HG03108 (cell line): ENCODE data around the gene YY1AP1.
"Not testable (repeated sequence)": the region's sequence is repeated elsewhere in the genome, so short reads cannot be mapped to it uniquely, and the experiment has no call there.

Experiments
- ATAC-seq: cut with Tn5 transposase; IDR thresholded peaks from one replicate; pipeline ENCODE4 v1.9.1; 2021; ENCODE audit warnings: moderate library complexity; ENCODE audit not compliant: unreplicated experiment

The YY1AP1 gene

DNA sequence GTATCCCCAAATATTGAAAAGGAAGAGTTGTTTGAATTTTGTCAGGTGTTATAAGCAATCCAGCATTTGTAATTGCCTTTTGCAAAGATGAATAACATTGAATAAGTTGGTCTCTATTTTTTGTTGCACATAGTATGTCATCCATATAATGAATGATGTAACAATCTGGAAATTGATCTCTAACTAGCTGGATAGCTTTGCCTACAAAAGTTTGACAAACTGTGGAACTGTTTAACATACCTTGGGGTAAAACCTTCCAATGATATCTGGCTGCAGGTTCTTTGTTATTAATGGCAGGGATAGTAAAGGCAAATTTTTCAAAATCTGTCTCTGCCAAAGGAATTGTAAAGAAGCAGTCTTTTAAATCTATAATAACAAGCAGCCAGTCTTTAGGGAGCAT is 8.0 kb upstream of the YY1AP1 start:
- no peak for ATAC-seq

DNA sequence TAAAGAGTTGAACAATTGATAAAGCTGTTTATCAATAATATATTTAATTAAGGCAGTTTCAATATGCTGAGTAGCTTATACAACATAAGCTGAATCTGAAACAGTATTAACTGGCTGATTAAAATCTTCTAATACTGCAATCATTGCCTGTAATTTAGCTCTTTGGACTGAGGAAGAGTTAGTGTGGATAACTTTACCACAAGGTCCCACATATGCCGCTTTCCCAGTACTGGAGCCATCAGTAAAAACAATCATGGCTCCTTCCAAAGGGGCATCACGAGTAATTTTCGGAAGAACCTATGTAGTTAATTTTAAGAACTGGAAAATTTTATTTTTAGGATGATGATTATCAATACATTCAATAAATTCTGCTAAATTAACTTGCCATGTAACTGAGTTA is 7.0 kb upstream of the YY1AP1 start:
- ATAC-seq, result no peak

DNA sequence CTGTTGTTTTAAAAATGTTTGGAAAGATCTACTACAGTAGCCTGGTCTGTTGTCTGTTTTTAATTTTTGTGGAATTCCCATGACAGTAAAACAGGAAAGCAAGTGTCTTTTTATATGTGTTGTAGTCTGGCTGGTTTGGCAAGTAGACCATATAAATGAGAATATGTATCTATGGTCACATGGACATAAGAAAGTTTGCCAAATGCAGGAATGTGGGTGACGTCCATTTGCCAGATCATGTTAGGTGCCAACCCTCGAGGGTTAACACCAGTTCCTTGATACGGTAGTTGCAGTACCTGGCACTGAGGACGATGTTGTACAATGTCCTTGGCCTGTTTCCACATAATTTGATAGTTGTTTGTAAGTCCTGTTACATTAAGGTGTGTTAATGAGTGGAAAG is 6.5 kb upstream of the YY1AP1 start:
- ATAC-seq, result no peak

DNA sequence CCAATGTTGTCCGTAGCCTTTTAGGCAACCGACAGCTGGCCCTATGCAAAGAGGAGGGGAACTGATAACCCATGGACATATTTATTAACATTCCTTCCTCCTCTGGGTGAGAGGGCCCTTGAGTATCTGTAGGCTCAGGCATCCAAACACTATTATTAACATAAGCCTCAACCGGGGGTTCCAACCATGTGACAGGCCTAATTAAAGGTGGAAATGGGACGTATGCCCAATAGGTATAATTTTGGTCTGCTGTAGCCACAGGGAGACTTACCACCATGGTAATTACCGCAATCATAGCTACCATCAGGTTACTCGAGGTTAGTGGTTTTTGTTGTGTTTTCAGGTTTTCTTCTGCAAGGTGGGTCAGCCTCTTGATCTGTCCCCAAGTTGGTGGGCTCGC is 5.6 kb upstream of the YY1AP1 start:
- ATAC-seq, result no peak

DNA sequence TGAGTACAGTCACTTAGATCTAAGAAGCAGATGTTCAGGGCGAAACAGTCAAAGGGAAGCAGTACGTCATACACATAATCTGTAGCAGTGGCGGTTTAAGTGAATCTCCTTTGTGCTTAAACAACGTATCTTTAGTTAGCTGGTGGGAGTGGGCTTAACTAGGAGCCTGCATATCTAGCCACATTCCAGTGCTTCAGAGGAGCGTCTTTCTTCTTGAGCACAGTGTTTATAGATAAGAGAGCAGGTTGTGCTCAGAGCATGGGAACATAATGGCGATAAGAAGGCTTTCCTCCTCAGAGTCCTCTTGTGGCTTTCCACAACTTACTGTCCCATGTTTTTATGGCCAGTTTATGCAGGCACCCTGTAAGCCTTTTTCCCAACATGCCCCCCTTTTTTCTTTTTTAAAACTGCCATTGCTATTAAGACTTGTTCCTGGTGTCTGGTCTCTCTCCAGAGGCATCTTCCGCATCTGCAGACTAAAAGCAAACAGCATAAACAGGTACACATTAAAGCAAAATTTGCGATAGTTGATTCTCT is 3.5 kb upstream of the YY1AP1 start:
- no peak for ATAC-seq

DNA sequence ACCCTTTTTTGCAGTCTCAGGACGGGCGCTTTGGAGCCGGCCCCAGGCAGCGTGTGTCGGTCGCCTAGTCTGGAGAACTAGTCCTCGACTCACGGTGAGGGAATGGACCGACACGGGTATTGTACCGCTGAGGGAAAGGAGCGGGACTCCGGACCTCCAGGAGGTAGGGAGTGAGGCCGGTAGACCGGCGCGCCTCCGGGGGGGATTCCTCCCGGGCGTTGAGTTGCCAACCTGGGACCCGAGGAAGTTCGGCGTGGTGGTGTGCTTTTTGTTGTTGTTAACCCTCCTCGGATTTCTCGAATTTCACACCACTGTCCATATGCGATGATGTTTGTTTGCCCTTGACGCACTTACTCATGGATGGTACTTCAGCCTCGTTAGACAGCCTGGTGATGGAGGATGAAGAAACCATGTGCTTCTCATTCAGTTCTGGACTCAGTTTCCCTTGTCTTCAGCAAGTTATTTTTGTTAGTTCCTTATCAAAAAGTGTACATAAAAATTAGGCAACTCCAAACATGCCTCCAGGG is 570 bp upstream of the YY1AP1 start, which contains the start of gene DAP3:
TSS of gene DAP3 (plus strand) at position 11 of the 527 bp plus-strand sequence. CDS start 20,689 bp downstream, outside the sequence.
- ATAC-seq, result not testable (repeated sequence)

DNA sequence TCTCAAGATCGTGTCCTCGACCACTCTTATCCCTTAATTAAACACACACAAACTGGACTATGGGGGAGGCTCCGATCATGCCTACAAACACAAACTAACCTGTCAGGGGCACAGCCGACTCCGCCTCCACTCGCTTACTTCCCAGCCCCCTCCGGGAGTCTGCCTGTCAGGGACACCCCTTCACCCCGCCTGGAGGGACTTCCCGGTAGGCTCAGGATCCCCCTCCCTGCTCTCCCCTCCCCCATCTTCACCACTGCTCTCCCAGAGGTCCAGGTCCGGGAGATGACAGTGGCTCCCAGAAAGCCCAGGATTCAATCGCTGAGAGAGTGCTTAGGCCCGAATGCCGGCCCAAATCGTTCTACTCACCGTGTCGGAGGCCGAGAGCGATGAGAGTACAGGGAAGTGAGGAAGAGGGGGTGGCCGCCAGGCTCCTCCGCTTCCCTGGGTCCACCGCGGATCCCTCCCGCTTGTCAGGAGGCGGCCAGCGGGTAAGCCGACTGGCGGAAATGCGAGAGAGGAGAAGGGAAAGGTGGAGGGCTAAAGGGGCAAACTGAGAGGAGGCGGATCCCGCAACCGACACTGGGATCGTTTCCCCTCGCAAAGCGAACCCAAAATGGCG is 760 bp downstream of the YY1AP1 start:
- ATAC-seq, result peak; percentile 30

DNA sequence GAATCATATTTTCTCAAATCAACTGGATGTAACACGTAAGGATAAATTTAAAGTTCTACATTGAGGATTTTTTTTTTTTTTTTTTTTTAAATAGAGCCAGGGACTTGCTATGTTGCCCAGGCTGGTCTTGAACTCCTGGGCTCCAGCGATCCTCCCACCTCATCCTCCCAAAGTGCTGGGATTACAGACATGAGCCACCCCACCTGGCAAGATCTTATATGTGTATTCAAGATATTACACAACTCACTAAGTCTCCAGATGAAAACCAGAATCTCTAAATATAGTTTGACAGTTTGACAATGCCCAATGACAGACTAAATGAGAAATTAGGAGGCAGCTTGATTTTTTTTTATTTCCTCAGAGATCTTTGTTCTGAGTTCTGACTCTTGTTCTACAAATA is 6.8 kb downstream of the YY1AP1 start:
- no peak for ATAC-seq

DNA sequence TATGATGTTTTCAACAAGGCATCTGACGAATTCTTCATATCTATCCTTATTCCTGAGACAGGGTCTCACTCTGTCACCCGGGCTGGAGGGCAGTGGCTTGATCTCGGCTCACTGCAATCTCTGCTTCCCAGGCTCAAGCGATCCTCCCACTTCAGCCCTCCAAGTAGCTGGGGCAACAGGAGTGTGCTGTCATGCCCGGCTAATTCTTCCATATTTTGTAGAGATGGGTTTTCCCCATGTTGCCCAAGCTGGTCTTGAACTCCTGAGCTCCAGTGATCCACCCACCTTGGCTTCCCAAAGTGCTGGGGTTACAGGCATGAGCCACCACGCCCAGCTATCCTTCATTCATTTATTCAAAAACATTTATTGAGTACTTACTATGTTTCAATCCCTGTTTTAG is 8.0 kb downstream of the YY1AP1 start:
- no peak for ATAC-seq

DNA sequence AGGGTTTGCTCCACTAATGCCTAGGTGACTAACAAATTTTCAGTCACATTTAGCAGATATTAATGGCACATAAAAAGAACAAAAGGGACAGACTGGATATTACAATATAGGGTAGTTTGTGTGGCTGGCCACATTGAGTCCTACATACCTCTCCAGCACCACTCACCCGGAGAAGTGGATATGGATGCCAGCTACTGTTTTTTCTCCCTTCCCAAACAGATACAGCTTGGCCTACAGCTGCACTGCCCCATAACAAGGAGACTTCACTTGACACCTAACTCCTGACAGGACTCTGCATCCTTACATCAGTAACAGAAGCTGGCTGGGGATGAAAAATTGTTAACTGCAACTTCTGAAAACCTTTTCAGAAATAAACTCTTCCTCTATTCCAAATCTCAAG is 9.6 kb downstream of the YY1AP1 start:
- not testable (repeated sequence) for ATAC-seq

DNA sequence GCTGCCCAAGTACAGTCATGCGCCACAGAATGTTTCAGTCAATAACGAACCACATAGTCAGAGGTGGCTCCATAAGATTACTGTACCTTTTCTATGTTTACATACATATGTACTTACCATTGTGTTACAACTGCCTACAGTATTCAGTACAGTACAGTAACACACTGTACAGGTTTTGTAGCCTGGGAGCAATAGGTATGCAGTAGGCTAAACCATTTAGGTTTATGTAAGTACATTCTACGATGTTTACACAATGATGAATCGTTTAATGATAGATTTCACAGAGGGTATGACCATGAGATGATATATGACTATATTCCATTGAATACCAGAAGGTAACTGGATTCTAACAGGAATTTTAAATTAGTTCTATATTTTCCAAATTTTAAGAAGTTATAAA is 10.5 kb downstream of the YY1AP1 start:
- no peak for ATAC-seq

DNA sequence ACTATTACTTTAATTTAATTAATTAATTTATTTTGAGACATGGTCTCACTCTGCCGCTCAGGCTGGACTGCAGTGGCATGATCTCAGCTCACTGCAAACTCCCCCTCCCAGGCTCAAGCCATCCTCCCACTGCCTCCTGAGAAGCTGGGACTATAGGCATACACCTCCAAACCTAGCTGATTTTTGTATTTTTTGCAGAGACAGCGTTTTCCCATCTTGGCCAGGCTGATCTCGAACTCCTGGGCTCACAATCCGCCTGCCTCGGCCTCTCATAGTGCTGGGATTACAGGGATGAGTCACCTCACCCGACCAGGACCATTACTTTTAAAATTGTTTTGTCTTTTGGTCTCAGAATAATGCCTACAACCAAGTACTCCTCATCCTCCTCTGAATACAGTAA is 15.6 kb downstream of the YY1AP1 start:
- no peak for ATAC-seq

DNA sequence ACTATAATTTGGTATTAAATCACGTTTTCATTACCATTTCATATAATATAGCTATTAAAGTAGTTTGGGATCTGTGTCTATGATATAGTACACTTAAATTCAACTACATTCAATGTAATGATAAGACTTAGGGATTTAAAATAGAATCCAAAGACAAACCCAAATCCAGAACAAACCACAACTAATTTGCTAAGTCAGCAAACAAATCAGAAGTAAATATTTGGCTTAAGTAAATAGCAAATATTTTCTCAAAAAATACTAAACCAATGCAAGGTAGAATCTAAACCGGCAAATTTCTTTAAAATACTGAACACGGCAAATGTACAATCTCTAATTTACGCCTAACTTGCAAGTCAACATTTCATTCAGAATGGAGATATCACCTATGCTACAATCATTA is 16.8 kb downstream of the YY1AP1 start:
- ATAC-seq, result no peak

DNA sequence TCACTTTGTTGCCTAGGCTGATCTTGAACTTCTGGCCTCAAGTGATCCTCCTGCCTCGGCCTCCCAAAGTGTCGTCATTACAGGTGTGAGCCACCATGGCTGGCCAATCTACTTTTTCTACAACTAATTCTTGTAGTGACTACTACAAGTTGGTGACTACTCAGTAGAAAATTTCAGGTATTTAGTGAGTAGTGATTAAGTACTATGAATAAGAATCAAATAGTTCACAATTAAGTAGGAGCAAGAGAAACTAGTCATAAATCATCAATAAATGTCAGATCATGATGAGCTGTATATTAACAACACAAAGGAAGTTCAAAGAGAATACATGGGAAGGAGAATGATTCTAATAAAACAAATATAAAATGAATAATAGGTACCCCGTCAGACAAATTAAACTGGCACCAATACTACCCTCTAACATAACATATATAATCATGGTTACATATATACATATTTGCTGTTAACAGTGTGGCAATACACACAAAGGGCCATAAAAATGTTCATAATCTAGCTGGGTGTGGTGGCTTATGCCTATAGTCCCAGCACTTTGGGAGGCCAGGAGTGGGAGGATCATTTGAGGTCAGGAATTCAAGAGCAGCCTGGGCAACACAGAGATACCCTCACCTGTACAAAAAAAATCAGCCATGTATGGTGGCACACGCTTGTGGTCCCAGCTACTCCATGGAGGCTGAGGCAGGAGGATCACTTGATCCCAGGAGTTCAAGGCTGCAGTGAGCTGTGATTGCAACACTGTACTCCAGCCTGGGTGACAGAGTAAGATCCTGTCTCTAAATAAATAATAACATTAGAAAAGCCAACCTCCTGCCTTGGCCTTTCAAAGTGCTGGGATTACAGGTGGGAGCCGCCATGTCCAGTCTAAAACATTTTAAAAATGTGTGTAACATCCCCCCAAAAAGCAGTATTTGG is 19.1 kb downstream of the YY1AP1 start:
- ATAC-seq, result no peak

DNA sequence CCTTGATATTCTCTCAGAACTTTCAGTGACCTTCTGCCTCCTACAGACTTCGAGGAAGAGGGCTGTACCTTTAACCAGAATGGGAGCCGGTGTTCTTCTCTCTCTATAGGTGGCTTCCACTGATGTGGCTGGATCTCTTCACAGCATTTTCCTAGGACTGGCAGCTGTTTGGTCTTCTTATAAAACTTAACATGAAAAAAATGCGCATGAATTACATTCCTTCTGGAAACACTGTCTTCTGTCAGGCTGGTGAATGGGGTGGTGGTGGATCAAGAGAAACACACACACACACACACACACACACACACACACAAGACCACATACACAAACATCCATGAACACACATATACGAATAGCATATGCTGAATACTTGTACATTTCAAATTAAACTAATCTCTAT is 27.3 kb downstream of the YY1AP1 start:
- ATAC-seq, result not testable (repeated sequence)

DNA sequence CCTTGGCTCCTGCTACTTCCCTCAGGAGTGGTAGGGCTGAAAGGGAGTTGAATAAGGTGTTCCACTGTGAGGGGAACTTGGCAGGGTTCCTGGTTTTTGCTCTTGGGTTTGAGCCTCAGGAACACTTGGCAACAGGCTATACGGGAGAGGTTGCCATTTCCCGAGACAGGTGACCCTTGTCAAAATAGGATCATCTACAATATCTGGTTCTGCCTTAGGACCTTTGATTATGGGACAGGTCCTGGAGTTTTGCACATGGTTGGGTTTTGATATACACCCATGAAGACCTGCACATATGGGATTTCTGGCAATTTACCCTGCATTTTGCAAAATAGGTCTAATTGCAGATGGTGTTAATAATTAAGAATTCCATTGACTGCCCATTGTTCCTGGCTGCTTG is 31.1 kb downstream of the YY1AP1 start:
- no peak for ATAC-seq

DNA sequence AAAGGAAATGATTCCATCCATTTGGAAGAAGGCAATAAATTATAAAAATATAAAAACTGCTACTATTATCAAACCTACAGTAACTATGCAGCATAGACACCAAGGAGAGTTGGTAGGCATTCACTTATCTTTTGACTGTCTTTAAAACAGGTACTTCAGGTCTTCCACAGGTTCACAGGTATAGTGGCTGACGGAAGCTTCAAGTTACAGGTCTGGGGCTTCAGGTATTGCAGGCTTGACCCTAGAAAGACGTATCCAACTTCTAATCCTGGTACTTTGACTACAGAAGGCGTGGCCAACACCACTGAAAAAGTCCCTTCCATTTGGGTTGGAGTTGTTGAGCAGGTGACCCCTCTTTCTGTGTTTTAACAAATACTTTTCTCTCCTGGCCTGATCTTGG is 35.6 kb downstream of the YY1AP1 start:
- ATAC-seq, result no peak

DNA sequence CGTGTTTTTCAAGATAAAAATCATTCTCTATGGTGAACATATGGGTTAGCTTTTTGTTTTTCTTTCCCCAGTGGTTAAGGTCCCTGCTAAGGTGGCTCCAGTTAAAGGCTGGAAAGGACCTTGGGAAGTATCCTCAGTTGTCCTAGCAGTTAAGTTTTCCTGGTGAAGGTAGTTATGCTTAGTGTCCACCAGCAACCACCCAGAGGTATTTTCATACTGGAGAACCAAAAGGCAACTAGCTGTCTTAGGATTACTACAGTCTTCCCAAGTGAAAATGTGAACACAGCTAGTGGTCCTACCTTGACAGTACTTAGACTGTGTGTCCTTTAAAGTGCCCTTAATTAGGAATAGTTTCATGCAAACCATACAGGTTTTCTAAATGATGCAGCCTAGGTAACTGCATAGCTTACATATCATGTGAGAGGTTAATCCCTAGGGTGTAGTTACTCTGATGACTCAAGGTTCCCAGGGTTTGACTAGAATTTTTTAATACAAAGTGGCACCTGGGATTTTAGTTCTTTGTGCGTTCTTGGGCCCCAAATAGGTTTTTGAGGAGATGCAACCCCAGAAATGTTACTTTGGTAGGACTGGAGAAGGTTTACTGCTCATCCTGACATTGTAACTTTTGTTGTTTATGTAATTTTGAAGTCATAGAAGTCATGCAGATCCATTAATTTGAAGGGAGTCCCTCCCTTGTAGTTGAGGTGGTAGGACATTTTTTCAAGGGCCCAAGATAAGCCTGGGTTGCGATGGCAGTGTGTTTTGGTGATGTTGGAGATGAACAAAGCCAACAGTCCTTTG is 36.5 kb downstream of the YY1AP1 start:
- no peak for ATAC-seq

DNA sequence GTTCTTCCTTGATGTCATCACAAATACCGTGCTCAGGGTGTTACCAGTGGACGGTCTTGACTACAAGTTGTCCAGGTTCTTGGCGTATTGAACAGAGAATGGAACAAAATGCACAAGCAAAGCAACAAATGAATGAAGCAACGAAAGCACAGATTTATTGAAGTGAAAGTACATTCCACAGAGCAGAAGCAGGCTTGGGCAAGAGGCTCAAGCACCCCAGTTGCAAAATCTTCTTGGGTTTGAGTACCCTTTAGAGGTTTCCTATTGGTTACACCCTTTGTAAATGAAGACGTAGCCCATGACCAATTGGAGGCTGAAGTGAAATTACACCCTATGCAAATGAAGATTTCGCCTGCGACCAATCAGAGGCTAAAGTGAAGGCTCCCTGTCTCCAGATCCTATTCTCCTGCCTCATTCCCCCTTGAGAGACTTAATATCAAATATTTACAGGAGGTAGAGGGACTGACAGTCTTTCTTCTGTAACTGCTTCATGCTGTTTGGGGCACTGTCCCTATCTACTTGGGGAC is 38.3 kb downstream of the YY1AP1 start:
- no peak for ATAC-seq

DNA sequence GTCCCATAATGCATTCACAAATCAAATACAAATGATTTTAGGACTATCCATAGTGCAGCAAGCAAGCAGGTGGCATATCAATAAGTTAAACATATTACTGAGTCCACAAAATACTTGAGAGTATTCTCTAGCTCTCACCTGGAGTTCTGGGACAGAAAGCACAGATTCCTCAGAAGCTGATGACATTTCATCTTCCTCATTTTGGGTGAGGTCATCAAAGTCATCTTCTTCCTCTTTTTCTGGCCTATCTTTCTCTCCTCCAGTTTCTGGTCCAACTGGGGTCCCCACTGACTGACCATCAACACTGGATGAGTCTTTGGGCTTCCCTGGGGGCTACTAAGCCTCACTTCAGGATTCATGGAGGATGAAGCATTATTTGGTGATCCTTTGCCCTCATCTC is 38.9 kb downstream of the YY1AP1 start:
- no peak for ATAC-seq
